RPMI7951 (cell line): ENCODE data around the gene RCCD1. TPM values are rescaled to one million over a fixed set of nuclear protein-coding genes. Genes with fewer than 3 reads are reported as not detected.

Experiments
- DNase-seq: peaks from one replicate; pipeline ENCODE4 v3.0.0-alpha.2; 2012; ENCODE audit warnings: low read depth
- total RNA-seq: library from RNA; depleted of rRNA; stranded (reverse); fragments of >200 nt; shearing (Covaris generic); gene quantifications from 2 replicates; pipeline ENCODE4 v1.2.3, GENCODE V29; 2014

Gene RCCD1
- total RNA-seq, 1 experiment from 2014 or later = 26.8 TPM

DNA sequence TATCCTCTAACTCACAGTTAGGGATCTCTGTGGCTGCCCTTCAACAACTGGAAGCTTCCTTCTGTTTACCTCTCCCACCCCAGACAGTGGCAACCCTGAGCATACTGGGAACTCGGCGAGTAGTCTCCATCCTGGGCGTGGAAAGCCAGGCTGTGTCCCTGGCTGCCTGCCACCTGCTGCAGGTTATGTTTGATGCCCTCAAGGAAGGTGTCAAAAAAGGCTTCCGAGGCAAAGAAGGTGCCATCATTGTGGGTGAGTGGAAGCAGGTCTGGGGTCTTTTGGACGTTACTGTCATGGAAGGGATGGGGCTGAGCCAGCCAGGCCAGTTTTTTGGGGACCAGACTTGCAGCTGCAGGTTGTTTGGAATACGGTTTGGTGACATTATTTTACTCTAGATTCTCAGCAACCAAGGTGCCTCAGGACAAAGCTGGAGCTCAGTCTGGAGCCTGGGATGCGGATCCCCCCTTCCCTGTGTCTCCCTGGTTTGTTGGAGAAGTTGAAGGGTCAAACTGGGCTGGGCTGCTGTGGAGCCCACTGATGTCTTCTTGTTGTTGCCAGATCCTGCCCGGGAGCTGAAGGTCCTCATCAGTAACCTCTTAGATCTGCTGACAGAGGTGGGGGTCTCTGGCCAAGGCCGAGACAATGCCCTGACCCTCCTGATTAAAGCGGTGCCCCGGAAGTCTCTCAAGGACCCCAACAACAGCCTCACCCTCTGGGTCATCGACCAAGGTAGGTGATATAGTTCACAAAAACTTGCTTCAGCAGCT lies 12.1 kb upstream of the RCCD1 start:
- no peak for DNase-seq

DNA sequence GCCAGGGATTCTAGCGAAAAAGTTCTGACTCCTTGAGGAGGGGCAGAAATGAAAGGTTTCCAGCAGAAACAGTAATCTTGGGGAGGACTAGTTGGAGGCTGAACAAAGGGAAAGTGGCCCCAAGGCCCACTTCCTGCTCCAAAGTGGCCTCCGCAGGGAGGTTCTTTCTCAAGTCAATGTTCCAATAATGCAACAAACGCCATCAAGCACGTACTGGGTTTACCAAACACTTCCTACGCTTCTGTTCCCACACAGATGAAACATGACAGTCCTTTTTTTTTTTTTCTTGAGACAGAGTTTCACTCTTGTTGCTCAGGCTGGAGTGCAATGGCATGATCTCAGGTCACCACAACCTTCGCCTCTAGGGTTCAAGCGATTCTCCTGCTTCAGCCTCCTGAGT lies 9.6 kb upstream of the RCCD1 start:
- no peak for DNase-seq

DNA sequence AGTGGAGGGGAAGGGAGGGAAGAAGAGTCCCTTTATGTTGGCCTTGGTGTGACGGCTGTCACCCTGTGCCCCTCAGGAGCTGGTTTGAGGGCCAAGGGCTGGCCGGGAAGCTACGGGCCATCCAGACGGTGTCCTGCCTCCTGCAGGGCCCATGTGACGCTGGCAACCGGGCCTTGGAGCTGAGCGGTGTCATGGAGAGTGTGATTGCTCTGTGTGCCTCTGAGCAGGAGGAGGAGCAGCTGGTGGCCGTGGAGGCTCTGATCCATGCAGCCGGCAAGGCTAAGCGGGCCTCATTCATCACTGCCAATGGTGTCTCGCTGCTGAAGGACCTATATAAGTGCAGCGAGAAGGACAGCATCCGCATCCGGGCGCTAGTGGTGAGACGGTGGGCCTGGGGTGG lies 8.1 kb upstream of the RCCD1 start:
- no peak for DNase-seq

DNA sequence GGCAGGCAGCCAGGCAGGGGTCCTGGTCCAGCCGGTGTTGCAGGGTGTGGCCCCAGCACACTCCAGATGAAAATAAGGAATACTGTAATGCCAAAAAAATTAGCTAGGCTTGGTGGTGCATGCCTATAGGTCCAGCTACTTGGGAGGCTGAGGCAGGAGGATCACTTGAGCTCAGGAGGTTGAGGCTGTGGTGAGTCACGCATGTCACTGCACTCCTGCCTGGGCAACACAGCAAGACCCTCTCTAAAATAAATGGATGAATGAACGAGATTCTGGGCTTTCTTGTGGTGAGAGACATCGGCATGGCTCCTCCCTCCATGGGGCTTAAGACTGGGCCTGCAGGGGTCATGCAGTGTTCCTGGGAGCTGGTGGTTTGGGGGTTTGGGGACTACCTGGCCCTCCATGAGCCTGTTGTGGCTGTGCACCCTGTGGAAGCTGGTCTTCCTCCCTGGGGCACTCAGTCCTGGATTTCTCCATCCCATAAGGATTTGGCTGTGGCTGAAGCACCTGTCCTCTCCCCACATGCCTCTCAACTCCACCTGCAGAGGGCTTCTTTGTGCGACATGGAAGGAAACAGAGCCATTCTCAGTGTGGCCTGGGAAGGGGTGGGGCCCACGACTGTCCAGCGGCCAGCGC lies 7.6 kb upstream of the RCCD1 start:
- DNase-seq = no peak

DNA sequence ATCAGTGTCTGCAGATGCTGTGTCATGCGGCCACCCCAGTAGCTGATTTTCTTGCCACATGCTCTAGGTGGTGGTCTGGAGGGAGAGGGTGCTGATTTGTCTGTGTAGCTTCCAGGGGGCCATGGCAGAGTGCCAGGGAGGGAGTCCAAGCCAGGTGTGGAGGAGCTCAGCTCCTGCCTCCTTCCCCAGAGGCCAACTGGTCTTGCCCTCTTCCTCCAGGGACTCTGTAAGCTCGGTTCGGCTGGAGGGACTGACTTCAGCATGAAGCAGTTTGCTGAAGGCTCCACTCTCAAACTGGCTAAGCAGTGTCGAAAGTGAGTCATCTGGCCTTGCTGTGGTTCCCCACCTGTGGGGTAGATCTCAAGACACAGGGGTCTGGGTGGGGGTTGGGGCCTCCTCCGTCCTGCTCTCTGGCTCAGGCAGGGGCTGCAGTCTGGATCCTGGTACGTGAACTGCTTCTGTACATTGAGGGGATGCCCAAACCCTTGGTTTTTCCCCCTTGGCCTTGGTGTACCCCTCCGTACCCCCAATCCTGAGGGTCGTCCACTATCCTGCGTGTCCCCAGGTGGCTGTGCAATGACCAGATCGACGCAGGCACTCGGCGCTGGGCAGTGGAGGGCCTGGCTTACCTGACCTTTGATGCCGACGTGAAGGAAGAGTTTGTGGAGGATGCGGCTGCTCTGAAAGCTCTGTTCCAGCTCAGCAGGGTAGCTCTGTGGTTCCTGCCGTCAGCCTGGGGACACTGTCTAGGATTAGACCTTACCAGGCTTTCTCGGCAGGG lies 6.9 kb upstream of the RCCD1 start:
- DNase-seq = no peak

DNA sequence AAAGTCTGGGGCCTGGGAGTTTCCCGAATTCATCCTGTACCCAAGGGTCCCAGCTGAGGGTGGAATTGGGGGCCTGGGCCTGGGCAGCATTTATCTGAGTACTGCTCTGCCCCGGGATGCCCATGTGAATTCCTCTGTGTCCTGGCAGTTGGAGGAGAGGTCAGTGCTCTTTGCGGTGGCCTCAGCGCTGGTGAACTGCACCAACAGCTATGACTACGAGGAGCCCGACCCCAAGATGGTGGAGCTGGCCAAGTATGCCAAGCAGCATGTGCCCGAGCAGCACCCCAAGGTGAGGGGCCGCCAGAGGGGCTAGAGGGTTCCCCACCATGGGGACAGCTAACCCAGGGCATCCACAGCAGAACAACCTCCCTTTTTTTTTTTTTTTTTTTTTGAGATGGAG lies 6.2 kb upstream of the RCCD1 start:
- no peak for DNase-seq

DNA sequence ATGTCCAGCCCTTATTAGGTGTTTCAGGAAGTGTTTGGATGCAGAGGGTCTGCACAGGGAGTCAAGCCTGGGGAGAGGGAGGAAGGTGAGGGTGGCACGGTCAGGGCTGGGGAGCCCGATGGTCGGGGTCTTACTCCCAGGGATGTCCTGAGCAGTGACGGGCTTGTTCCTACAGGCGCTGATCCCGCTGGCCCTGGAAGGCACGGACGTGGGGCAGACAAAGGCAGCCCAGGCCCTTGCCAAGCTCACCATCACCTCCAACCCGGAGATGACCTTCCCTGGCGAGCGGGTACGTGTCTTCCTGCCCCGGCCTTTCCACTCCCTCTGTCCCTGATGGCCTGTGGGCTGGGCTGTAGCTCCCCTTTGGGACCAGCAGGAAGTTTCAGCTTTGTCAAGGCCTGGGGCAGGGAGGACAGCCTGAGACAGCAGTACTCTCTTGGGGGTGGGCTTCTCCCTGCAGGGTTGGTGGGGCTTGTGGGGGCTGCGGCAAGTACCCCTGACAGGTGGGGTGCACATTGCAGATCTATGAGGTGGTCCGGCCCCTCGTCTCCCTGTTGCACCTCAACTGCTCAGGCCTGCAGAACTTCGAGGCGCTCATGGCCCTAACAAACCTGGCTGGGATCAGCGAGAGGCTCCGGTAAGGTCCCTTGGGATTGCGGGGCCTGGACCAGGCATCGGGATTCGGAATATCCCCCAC lies 4.6 kb upstream of the RCCD1 start:
- DNase-seq = no peak

DNA sequence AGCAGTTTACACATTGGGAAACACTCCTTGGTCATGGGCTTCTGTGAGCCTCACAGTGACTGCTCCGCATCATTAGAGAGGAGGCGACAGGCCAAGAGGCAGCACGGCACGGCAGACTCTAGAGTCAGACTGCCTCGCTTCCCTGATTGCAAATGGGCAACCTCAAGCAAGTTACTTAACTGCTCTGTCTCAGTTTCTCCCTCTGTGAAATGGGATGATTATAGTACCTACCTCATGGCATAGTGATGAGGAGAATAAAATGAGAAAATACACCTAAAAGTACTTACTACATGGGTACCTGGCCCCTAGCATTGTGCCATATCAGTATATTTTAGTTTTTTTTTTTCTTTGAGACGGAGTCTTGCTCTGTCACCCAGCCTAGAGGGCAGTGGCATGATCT lies 4.0 kb upstream of the RCCD1 start:
- no peak for DNase-seq

DNA sequence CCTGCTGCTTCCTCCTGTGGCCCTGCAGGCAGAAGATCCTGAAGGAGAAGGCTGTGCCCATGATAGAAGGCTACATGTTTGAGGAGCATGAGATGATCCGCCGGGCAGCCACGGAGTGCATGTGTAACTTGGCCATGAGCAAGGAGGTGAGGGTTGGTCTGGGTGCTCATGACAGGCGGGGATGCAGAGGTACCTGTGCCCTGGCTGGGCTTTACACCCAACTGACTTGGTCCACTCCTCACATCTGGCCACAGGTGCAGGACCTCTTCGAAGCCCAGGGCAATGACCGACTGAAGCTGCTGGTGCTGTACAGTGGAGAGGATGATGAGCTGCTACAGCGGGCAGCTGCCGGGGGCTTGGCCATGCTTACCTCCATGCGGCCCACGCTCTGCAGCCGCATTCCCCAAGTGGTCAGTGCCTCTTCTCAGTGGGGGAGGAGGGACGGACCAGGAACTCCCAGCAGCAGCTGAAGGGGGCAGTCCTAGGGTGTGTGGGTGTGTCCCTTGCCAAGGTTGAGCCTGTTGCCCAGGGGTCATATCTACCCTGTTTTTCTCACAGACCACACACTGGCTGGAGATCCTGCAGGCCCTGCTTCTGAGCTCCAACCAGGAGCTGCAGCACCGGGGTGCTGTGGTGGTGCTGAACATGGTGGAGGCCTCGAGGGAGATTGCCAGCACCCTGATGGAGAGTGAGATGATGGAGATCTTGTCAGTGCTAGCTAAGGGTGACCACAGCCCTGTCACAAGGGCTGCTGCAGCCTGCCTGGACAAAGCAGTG lies 1.6 kb upstream of the RCCD1 start:
- no peak for DNase-seq

DNA sequence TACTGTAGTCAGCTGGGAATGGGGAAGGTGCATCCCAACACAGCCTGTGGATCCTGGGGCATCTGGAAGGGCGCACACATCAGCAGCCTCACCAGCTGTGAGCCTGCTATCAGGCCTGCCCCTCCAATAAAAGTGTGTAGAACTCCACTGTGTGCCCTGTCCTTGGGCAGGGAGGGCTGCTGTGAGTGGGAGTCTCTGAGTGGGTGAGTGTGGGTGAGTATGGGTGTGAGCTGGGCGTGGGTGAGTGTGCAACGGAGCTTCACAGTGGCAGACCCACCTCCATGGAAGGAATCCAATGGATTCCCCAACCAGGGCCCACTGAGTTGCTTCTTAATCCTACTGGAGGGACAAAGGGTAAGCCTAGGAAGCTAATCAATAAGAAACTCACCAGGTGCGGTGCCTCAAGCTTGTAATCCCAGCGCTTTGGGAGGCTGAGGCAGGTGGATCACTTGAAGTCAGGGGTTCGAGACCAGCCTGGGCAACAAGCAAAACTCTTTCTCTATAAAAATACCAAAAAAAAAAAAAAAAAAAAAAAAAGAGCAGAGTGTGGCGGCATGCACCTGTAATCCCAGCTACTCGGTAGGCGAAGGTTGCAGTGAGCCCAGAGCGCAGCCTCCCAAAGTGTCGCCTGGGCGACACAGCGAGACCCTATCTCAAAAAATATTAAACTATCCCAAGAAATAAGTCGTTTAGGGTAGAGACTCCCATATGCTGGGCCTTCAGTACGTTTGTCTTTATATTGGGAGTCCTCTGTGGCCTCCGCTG lies 555 bp upstream of the RCCD1 start:
- DNase-seq = no peak

DNA sequence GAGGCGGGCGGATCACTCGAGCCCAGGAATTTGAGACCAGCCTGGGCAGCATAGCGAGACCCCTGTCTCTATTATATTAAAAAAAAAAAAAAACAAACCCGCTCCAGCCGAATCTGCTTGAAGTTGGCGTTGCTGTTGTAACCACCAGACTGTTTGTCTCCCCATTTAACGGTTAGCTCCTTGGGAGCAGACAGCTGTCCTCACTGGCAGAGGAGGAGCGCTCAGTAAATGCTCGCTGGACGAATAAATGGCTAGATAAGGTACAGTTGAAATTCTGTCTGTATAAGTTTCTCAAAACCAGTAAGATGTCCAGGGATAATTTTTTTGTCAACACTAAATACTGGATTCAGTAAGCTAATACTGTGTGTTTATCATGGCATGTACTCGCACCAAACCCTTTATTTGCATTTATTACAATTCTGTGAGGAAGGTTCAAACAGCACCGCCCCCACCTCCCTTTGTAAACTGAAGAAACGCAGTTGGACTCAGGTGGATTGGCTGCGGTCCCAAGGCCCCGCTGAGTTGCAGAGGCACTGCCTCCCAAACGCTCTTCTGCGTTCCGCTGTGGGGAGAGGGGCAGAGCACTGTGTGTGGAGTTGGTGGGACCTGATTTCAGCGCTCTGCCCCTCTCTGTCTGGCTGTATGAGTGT lies 1.1 kb downstream of the RCCD1 start:
- DNase-seq = peak; percentile 22

DNA sequence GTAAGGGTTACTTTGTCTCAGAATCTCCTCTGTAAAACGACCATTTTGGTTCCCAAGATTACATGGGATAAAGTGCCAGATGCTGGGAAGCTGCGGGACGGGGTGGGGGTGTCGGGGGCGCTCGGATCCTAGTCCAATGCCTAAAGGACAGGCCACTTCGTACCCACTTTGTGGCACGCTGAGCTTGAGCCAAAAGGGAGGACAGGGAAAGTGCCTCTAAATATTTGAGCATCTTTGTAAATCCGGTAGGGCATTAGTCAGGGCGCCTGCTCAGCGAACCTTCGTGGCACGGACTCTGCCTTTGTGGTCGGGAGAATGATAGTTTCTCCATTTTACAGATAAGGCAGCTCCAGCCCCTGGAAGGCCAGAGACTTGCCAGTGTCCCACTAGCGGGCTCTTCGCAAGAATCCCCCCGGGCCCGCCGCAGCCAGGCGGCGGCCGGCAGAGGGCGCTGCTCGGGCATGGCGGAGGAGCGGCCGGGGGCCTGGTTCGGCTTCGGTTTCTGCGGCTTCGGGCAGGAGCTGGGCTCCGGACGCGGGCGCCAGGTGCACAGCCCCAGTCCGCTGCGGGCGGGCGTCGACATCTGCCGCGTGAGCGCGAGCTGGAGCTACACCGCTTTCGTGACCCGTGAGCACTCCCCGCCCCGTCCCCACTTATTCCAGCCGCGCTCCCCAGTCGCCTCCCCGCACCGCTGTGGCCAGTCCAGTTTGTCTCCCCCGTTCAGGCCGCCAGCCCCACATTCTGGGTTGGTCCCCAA lies 1.8 kb downstream of the RCCD1 start:
- peak; percentile 32 for DNase-seq

DNA sequence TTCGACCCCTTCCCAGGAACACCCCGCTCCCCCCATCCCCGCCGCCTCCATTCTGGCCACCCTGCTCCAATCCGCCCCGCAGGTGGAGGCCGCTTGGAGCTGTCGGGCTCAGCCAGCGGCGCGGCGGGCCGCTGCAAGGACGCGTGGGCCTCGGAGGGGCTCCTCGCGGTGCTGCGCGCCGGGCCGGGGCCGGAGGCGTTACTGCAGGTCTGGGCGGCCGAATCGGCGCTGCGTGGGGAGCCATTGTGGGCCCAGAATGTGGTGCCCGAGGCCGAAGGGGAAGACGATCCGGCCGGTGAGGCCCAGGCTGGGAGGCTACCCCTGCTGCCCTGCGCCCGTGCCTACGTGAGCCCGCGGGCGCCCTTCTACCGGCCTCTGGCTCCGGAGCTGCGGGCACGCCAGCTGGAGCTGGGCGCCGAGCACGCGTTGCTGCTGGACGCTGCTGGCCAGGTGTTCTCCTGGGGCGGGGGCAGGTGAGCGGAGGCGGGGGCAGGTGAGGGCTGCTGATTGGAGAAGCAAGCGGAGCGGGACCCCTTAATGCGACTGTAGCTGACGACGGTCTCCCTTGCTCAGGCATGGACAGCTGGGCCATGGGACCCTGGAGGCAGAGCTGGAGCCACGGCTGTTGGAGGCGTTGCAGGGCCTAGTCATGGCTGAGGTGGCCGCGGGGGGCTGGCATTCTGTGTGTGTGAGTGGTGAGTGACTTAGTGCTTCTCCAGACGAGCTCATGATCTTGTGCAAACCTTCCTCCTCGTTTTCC lies 2.5 kb downstream of the RCCD1 start:
- no peak for DNase-seq

DNA sequence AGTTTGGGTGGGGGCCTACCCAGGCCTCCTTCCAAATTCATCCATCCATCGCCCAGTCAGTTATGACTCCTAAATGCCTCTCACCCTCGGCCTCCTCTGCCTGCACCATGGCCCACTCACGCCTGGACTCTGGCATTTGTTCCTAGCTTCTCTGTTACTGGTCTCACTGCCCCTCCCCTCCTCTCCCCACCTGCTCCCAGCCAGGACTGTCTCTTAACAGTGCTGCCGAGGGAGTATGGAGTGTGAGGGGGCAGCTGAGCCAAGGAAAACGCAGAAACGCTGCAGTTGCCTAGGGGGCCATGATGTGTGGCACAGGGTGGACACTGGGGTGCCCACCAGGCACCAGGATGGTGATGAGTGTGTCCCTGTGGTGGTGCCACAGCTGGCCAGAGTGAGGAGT lies 3.1 kb downstream of the RCCD1 start:
- DNase-seq = no peak

DNA sequence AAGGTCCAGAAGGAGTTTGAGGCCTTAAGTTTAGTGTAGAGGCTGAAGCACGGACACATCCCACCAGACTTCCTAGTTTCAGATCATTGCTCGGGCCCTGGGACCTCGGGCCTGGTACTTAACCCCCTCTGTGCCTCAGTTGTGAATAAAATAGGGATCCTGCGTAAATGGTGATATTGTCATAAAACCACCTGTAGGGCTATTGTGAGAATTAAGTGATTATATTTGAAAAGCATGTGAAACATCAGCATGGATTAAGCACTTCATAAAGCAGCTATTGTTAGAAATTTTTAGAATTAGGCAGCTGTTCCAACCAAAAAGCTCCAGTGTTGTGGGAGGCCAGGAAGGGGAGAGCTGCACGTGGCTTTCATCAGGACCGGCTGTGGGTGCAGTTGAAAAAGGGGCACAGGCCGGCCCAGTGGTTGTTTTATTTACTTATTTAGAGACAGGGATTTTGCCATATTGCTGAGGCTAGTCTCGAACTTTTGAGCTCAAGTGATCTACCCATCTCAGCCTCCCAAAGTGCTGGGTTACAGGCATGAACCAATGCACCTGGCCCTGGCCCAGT lies 4.4 kb downstream of the RCCD1 start:
- DNase-seq = no peak

DNA sequence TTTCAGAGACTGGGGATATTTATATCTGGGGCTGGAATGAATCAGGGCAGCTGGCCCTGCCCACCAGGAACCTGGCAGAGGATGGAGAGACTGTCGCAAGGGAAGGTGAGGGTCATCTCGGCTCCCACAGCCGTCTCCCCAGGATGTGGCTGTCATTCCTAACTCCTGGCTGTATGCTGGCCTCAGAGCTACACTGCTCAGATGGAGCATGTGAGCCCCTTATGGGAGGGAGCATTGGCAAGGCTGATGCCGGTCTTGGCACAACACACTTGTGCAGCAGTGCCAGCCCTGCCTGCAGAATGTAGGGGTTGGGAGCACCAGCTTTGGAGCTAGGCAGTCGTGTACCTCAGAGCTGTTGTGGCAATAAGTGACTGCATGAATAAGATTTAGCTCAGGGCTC lies 5.2 kb downstream of the RCCD1 start:
- no peak for DNase-seq

DNA sequence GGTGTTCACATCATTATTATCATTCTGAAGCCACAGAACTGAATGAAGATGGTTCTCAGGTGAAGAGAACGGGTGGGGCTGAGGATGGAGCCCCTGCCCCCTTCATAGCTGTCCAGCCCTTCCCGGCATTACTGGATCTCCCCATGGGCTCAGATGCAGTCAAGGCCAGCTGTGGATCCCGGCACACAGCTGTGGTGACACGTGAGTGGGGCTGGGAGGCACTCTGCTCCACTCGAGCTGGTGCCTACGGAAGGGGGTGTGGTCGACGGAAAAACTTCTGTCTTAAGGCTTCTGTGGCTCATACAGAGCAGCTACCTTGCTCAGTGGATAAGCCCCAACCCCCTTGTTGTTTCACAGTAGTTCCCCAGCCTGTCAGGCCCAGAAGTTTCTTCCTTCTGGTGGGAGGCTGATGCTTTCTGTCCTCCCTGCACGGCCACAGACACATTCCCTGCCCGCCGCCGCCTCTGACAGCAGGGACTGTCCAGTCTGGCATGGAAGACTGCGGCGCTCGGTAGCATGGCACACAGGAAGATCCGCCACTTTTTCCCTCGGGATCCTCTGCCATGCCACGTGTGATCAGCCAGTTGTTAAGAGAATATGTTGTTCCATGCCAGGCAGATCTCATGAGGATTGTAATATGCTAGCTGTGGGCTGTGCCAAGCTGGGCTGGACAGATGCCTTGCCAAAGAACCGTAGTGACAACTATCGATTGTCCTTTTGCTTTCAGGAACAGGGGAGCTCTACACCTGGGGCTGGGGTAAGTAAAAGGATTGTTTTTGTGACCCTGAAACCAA lies 5.8 kb downstream of the RCCD1 start:
- no peak for DNase-seq

DNA sequence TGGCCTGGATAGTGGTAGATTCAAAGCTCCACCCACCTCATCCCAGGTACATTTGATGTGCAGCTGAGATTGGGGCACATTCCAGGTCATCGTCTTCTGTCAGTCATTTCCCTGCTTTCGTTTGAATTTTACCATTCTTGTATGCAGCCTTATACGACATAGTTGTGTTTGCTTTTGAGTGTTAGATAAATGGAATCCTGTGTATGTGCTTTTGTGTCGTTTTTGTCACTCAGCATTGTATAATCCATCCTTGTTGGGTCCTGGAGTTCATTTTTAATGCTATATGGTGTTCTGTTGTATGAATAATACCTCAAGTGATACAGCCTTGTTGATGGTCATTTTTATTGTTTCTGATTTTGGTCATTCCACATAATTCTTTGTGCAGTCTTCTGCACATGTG lies 7.3 kb downstream of the RCCD1 start:
- DNase-seq = no peak
